Activated CD8-positive, alpha-beta memory T cell treated with anti-CD3 and anti-CD28 coated beads for 36 hours (primary cell): Measurements from ENCODE around the gene LRRC51. TPM values are rescaled to one million over a fixed set of nuclear protein-coding genes. Genes with fewer than 3 reads are reported as not detected.

Experiments used
- CTCF ChIA-PET: fragments of 350-600 bp; sonication (Branson Sonifier 250); formaldehyde crosslinking; loops from one replicate; lab custom pipeline; 2021; ENCODE audit warnings: antibody characterized with exemption; lab: Charles Lee
- POLR2A ChIA-PET: fragments of 350-600 bp; sonication (Branson Sonifier 250); formaldehyde crosslinking; loops from one replicate; lab custom pipeline; 2021; ENCODE audit warnings: antibody characterized with exemption; lab: Charles Lee
- total RNA-seq, 2 experiments: library from RNA; stranded (reverse); gene quantifications; one replicate each; pipeline ENCODE4 v1.2.3, GENCODE V29; 2021

Gene LRRC51, protein sequence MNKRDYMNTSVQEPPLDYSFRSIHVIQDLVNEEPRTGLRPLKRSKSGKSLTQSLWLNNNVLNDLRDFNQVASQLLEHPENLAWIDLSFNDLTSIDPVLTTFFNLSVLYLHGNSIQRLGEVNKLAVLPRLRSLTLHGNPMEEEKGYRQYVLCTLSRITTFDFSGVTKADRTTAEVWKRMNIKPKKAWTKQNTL
- 10 to 100 TPM in 1 of 2 experiments, 1 to 10 TPM in 1; 9.6 to 11.3 TPM for total RNA-seq

DNA sequence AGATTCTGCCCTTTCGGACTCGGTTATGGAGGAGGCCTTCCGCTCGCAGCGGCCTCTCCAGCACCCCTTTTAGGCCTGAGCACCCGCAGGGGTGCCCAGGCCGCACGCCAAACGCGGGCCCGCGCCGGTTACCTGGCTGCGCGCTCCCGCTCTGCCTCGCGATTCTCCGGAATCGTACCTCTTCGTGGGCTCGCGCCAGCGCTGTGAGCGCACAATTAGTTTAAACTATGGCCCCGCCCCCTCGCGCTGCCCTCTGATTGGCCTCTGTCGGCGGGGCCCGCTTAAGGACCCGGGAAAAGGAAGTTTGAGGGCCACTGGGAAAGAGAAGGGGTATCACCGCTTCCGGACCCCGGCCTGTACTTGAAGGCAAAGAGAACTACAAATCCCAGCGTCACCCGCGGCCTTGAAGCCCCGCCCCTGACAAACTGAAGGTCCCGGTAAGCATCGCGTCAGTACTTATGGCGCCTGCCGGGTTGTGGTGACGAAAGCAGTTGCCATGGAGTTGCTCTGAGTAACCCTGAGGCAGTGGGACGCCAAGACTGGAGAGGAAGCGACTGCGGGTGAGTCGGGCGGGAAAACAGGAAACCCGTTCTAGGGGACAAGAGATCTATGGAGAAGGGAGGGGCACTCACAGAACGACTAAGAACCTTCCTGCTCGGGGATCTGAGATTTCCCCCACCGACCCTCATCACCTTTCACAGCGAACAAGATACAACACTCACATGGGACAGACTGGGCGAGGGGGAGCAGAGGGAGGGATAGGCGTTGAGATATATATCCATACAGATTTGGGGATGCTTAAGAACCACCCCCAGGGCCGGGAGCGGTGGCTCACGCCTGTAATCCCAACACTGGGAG is at the start of gene LRRC51, which contains the start of gene NUMA1:
Gene LRRC51 (plus strand): TSS at position 525 of the 858 bp plus-strand sequence. CDS start 8,234 bp downstream, outside the sequence.
Gene NUMA1 (minus strand): TSS at position 217 of the 858 bp plus-strand sequence. CDS start 44,599 bp downstream, outside the sequence.
- ChIA-PET CTCF (interaction anchor here (0.9 to 2.5 kb wide), 3 partner anchors 11 to 55 kb away, joined by 4 to 11 read pairs (median 9); no protein-coding TSS in a partner anchor), POLR2A (interaction anchor here (0.9 to 1.1 kb wide), 2 partner anchors 41 to 52 kb away, joined by 3 to 8 read pairs; no protein-coding TSS in a partner anchor)

DNA sequence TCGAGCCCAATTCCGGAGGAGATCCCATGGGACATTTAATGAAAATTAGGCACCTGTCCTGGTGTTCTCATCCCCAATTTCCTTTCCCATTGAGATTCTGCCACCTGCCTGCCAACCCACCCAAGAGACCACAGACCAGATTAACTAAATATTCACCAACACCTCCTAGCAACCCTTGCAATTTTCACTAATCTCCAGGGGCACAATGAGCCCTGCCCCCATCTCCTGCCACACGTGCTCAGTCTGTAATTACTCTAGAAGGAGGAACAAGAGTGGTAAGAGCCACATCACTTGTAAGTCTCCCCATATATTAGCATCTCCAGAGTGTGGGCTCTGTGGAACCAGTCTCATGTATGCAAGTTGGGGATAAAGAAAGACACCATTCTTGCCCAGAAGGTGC is 44.0 kb upstream of the LRRC51 start:
- POLR2A ChIA-PET, result no interaction called here
- CTCF ChIA-PET, result no interaction called here

DNA sequence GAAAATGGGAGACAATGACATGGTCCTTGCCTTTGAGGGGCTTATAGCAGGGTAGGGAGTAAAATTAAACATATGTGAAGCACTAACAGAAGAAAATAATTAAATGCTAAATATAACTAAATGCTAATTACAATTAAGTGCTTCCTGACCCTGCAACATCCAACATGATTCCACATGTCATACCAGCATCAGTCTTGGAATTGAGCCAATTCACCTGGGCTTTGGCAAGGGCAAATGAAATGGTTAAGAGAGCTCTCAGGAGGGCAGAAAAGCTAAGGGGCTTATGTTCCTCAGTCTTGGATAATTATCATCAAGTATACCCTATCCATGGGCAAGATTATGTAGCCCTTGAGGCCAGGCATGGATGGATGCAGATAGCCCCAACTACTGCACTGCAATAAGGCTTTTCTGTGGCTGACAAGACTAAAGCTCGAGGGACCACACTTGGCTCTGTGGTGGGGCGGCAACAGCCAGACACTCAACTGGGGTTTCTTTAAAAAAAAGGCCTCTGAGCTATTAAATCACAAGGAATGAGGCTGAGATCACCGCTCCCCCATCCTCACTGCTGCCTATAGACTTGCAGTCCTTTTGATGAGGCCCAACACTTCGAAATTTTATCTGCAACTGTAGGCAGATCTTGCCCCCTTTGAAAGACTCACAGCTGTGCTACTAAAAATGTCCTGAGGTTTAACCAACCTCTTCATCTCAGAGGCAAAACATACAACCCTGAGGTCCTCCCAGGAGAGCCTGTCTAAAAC is 42.9 kb upstream of the LRRC51 start:
- CTCF ChIA-PET, result interaction anchor here (1.3 to 3.1 kb wide), 3 partner anchors 12 to 53 kb away, joined by 5 to 19 read pairs (median 15); no protein-coding TSS in a partner anchor
- POLR2A ChIA-PET, result interaction anchor here (0.6 kb wide), 1 partner anchor 10 kb away, joined by 3 read pairs; no protein-coding TSS in a partner anchor

DNA sequence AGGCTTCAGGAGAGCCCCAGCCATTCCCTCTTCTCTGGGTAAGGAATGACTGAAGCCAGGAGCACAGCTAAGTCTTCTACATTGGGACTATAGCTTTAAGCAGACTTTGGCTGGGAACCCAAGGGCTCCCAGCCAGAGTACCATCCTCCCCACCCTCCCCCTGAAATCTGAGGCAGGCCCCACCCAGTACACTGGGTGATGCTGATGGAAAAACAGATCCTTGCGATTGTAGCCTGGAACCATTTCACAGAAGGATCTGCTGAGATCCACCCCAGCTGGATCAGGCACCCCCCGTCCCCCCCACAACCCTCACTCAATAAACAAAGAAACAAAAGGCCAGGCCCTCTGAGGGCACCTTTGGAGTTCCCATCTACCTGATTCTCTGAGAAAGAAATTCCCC is 42.2 kb upstream of the LRRC51 start:
- POLR2A ChIA-PET, result interaction anchor here (0.5 to 0.6 kb wide), 2 partner anchors 9 to 47 kb away, joined by 3 to 5 read pairs; no protein-coding TSS in a partner anchor

DNA sequence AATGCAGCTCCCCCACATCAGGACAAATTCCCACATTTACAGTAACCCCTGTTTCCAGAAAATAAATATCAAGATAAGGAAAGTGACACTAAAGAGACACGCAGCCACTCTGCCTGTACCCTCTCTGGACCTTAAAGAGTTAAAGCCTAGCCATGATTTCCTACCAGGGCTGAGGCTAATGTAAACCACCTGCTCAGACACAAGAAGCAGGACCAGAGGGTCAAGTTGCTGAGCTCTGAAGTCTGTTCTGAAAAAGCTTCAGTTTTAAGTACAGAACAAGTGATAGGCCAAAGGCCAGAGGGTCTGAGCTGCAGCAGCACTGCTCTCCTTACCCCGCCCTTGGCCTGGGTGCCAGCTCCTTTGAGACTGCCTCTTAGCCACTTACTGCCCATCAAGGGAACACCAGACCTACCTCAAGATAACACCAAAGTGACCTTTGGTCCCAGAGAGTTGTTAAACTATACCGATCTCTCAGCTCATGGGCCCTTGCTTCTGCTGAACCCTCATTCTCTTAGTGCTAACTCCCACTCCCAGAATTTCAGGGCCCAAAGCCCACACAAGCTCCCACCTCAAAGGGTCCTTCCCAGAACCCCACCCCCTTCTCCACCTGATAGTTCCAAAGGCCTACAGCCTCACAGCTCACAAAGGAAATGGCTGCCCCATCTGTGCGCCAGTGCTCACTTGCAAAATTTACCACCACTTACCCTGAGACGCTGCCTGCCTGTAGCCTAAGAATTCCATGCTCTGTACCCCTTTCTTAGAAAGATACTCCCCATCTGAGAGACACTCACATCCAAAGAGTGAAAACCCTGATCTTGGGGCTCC is 41.4 kb upstream of the LRRC51 start:
- POLR2A ChIA-PET, result interaction anchor here (0.5 to 2.1 kb wide), 4 partner anchors 8 to 46 kb away, joined by 3 to 8 read pairs (median 6); partner anchors contain the start of gene NUMA1
- CTCF ChIA-PET, result interaction anchor here (0.7 to 3.1 kb wide), 7 partner anchors 8 to 144 kb away, joined by 3 to 19 read pairs (median 4); no protein-coding TSS in a partner anchor

More for the DNA sequence above, 42.2 kb upstream of the LRRC51 start:
- CTCF ChIA-PET, result interaction anchor here (0.7 to 3.1 kb wide), 7 partner anchors 8 to 145 kb away, joined by 3 to 19 read pairs (median 5); no protein-coding TSS in a partner anchor

DNA sequence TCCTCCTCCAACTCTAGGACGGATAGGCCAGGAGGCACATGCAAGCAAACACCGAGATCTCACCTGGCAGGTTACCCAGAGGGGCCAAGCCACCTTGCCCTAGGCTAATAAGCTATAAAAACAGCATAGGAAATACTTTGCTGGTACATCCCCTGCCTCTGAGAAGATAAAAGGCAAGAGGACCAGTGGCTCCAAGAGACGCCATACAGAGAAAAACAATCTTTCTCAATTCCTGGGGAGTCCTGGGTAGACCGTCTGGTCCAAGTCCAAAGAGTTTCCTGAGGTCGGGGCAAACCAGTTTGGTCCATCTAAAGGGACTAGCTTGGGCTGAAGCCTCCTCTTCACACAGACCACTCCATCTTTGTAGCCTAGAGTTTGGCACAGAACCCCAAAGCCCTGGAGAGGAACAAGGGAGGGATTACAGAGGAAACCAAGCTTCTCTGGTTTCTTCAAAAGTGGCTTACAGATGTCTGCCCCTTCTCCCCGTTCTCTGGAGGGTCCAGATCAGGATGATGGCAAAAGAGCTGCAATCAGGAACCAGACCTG is 40.7 kb upstream of the LRRC51 start:
- ChIA-PET POLR2A (interaction anchor here (1.2 to 2.1 kb wide), 3 partner anchors 9 to 40 kb away, joined by 3 to 8 read pairs (median 7); partner anchors contain the start of gene NUMA1), CTCF (interaction anchor here (1.2 to 3.1 kb wide), 4 partner anchors 9 to 104 kb away, joined by 3 to 19 read pairs (median 10); no protein-coding TSS in a partner anchor)

DNA sequence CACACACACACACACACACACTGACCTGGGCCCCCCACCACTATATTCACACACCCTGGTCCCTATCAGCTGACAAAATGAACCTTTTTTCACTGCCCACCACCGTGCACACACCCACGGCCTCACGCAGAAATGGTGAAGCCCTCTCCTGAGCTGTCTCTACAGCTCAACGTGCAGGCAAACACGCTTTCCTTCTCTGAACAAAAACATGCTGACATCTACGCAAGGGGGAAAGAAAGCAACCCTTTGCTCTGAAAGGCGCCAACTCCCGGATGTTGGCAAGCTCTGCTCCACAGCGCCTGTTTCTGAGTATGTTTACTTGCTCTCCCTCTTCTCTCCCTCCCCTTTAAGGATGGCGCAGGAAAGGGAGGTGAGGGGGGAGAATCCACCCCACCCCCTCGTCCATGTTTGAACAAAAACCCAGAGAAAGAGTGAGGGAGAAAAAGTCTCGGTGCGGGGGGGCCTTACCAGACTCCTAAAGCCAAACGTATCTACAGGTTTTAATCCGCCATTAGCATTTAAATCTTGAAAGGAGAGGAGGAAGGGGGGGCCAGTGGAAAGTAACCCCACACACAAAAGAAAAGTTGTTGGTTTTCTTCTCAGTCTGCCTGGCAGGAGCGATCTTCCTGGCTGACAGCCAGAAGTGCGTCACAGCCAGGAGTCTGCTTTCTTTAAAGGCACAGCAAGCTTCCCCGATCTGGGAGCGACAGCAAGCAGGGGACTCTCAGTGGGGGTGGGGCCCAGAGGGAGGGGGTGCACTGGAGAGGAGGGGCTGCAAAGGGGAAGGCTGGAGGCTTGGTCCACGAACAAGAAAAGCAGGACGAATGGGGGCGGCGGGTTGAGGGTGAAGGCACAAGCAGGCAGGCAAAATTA is 39.9 kb upstream of the LRRC51 start:
- ChIA-PET CTCF (interaction anchor here (0.7 to 1.2 kb wide), 2 partner anchors 15 to 103 kb away, joined by 3 read pairs; no protein-coding TSS in a partner anchor), POLR2A (interaction anchor here (0.7 to 2.1 kb wide), 4 partner anchors 9 to 67 kb away, joined by 3 to 9 read pairs (median 8); partner anchors contain the start of gene NUMA1)

DNA sequence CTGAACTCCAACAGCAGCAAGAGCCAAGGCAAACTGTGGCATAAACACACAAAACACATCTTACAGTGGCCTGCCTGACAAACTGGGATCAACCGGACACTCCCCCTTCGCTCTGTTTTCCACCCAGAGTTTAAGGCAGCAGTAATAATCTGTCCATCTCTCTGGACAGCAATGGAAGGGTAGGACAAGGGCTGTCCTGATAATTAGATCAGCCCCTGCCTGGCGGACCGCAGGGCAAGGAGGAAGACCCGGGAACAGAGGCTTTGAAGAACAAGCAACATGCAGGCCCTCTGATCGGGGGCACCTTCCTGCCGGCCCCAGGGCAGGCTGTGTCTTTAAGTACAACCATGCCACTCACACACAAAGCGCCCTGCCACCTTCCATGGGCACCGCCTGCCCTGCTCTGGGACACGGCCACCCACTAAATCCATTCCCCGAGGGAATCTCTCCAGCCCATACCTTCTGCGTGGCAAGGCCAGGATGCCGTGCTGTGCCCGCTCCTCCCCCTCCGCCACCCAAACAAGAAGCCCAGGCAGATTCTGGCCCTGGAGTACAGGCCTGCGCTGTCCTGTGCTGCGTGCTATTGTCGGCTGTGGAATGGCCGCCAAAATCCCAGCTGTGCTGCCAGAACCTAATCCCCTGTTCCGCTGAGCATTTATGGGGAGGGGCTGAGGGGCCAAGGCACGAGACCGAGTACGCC is 39.1 kb upstream of the LRRC51 start:
- CTCF ChIA-PET, result no interaction called here

DNA sequence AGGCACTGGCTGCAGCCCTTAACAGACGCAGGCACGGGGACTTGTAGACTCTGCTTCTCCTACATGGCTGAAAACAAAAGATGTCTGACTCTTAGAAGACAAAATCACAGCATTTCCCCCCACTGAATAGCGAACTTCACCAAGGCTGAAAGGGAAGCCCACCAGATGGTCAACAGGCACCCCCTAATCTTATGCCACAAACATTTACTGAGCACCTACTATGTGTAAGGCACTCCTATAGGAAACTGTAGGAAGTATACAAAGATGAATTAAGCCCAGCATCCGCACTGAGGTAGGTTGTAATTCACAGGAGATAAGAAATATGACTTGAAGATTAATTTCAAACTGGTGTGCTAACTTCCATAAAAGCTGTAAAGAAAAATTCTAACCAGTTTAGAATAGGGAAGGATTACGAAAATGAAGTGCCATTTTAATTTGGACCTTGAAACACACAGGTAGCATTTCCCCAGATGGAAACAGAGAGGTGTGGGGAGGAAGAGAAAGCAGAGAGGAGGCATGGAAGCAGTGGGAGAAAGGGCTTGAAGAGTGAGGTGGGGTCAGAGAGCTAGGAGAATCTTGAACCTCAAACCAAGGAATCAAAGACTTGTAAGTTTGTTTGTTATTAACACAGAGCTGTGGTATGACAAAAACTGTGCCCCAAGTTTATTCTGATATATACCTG is 38.4 kb upstream of the LRRC51 start:
- ChIA-PET POLR2A (no interaction called here), CTCF (no interaction called here)

More for the DNA sequence above, 39.1 kb upstream of the LRRC51 start:
- POLR2A ChIA-PET, result interaction anchor here (0.7 kb wide), 1 partner anchor 66 kb away, joined by 9 read pairs; no protein-coding TSS in a partner anchor

DNA sequence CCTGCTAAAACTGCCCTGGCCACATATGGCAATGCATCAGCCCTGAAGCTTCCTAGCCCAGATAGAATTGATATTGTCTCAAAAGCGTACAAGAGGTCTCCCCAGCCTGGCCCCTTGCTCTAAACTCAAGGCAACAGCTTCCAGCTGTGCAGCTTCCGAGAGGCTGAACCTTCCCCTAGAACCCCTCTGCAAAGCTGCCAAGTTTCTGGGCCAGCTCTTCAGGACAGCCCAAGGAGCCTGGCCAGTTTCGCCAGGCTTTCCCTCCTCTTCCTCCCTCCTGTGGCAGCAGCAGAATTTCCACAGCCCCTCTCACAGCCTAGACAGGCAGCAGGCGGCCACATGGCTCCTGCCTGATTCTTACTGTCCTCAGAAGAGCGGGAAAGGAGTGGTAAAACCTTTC is 34.8 kb upstream of the LRRC51 start:
- POLR2A ChIA-PET, result interaction anchor here (0.6 kb wide), 1 partner anchor 188 kb away, joined by 5 read pairs; no protein-coding TSS in a partner anchor
- CTCF ChIA-PET, result no interaction called here

DNA sequence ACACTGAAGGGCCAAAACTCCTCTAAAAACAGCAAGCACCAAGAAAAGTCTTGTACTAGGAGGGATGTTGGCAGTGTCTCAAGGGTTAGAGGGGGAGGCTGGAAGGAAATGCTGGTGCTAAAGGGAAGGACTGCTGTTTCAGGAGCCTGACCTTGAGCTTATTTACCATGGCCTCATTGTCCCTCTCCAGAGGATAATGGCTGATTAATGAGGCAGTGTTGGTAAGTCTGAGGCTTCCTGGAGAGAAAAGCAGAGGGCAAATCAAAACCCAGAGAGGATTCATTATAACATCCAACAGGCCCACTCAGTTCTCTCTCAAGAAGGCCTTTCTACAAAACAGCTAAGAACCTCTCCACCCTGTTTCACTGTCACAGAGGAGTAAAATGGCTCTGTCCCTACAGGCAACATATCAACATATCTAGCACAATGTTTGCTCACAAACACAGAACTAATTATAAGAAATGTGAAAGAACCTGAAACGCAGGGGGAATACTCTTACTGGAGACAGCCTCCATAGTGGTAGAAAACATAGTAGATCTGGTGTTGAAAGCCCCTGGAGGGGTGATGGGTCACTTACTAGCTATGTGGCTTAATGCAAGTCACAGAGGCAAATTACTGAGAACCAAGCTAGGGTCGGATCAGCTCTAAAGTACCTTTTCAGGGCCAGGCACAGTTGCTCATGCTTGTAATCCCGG is 31.7 kb upstream of the LRRC51 start:
- POLR2A ChIA-PET, result no interaction called here

DNA sequence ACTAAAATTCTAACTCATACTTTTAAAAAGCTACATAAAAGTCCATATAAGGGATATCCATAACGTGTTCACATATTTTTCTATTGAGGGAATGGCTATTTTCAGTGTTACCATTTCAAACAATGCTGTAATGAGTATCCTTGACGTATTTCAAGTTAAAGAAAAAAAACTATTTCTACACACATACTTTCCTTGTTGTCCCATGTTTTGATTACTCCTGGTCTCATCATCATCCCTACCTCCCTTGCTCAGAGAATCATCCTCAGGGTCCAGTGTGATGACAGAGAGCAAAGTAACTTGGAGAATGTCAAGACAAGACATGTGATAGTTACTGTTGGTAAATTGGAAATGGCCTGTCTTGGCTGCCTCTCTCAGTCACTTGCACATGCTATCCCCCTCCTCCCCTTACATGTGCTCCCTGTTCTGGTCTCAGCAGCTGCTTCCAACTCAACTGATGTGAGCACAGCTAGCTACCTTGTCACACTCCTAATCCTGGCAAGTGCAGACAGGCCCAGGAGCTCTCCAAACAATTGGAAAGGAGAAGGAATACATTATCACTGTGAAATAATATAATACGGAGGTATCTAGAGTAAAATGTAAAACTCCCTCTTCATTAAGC is 22.1 kb upstream of the LRRC51 start:
- ChIA-PET CTCF (interaction anchor here (0.5 to 0.6 kb wide), 2 partner anchors 123 to 1245 kb away, joined by 4 to 5 read pairs; no protein-coding TSS in a partner anchor), POLR2A (no interaction called here)

More for the DNA sequence above, 31.7 kb upstream of the LRRC51 start:
- CTCF ChIA-PET, result interaction anchor here (0.9 kb wide), 1 partner anchor 17 kb away, joined by 3 read pairs; no protein-coding TSS in a partner anchor

DNA sequence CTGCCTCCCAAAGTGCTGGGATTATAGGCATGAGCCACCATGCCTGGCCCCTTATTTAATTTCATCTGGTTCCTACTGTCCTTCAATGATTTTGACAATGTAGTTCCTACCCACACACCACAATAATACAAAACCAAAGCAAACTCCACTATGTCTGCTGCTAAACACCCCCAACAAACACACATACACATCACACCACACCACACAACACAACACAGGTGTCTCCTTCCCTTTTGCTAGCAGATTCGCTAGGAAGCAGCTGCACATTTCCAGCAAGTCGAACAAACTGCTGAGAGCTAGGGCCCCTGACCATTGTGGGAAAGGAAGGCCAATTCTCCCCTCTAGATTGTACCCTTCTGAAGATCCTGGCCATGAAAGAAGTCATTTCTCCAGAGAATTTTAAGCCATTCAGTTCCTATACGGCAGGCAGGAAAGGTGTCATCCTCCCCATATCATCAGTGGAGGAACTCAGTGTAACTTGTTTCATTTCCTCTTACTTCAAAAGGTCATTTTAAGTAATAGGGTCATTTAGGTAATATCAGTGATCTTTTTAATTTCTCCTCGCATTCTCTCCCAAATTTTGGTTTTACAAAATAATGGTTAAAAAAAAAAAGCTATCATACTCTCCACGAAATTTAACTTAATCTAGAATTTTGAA is 18.8 kb upstream of the LRRC51 start:
- ChIA-PET CTCF (interaction anchor here (1.3 kb wide), 1 partner anchor 42 kb away, joined by 3 read pairs; no protein-coding TSS in a partner anchor), POLR2A (no interaction called here)
